Spleen (tissue), 11 donors: ENCODE measurements around the gene ZC3H13. TPM values are rescaled to one million over a fixed set of nuclear protein-coding genes. Genes with fewer than 3 reads are reported as not detected.
A peak's percentile ranks its signal among the peaks of the same experiment; 100 is the strongest.

Experiments used
- DNase-seq: peaks from one replicate; pipeline ENCODE4 v3.0.0-alpha.2; 2020
- H3K27ac ChIP-seq, 8 donors: fragments of 200-600 bp; sonication (generic) in 7 of 8; 1 replicate in 4 of 8; 2 replicates in 4 of 8; pipeline versions ENCODE4 v1.5.0 to v1.8.0; 2016 to 2021; ENCODE audit warnings: inconsistent platforms in 4 of 8, mild to moderate bottlenecking in 4 of 8, moderate library complexity in 1 of 8
- H3K27me3 ChIP-seq, 7 donors: fragments of 200-600 bp; sonication (generic) in 6 of 7; replicated peaks in 1 of 7; 1 replicate in 4 of 7; 2 replicates in 3 of 7; pipeline versions ENCODE4 v1.5.0 to v1.8.0; 2016 to 2021; ENCODE audit warnings: inconsistent platforms in 3 of 7, mild to moderate bottlenecking in 1 of 7
- H3K36me3 ChIP-seq, 6 donors: fragments of 200-600 bp; sonication (generic) in 5 of 6; 1 replicate in 4 of 6; 2 replicates in 2 of 6; pipeline versions ENCODE4 v1.5.0 to v1.8.0; 2016 to 2021; ENCODE audit warnings: inconsistent platforms in 2 of 6
- H3K4me1 ChIP-seq, 6 donors: fragments of 200-600 bp; sonication (generic) in 5 of 6; 1 replicate in 3 of 6; 2 replicates in 3 of 6; pipeline versions ENCODE4 v1.5.0 to v1.8.0; 2016 to 2021; ENCODE audit warnings: inconsistent platforms in 3 of 6
- H3K4me3 ChIP-seq, 8 donors: fragments of 200-600 bp; sonication (generic) in 7 of 8; 1 replicate in 4 of 8; 2 replicates in 4 of 8; pipeline versions ENCODE4 v1.5.0 to v1.8.0; 2016 to 2021; ENCODE audit warnings: inconsistent platforms in 4 of 8, mild to moderate bottlenecking in 4 of 8, moderate library complexity in 2 of 8
- H3K9me3 ChIP-seq, 8 donors: fragments of 200-600 bp; sonication (generic) in 7 of 8; 1 replicate in 4 of 8; 2 replicates in 4 of 8; pipeline versions ENCODE4 v1.5.0 to v1.8.0; 2016 to 2021; ENCODE audit warnings: inconsistent platforms in 4 of 8
- POLR2A ChIP-seq, 3 donors: fragments of 450-650 bp; IDR thresholded peaks; one replicate each; pipeline ENCODE4 v1.5.1; 2017; ENCODE audit warnings: antibody characterized with exemption in 3 of 3, mild to moderate bottlenecking in 1 of 3
- POLR2AphosphoS5 ChIP-seq, 3 donors: sonication (generic); formaldehyde crosslinking; IDR thresholded peaks; one replicate each; pipeline ENCODE4 v1.5.1; 2017; ENCODE audit warnings: antibody characterized with exemption in 3 of 3
- WGBS, 5 donors: extraction: QIAGEN DNeasy Blood & Tissue Kit in 3 of 5; methylation state at CpG; one replicate each; pipeline versions ENCODE4 v1.1.5 to v1.1.7; 2013 to 2018; 5-methylcytosine and 5-hydroxymethylcytosine counted together
- intact Hi-C: fragments of 100-400 bp; cut with DNase I; formaldehyde crosslinking; loops from one replicate; pipeline ENCODE4 v1.15.0; 2023; ENCODE audit warnings: low total_unique reads
- polyA plus RNA-seq, 3 donors: library from polyadenylated mRNA; stranded (reverse); fragments of 200-250 nt; gene quantifications; one replicate each; pipeline ENCODE4 v1.2.1, GENCODE V29; 2013
- total RNA-seq, 7 donors: library from RNA; depleted of rRNA in 3 of 7; stranded (reverse); fragments of >200 nt in 3 of 7; fragmentation: NEBNext Ultra II Directional in 4 of 7; extraction: Animal tissue kit (Norgen Biotek cat#: 25700) in 4 of 7; gene quantifications; one replicate each; pipeline versions ENCODE4 v1.1.0 to v1.2.1, GENCODE V29; 2016 to 2021
- TF ChIP-seq, protein P1 (sequence below), 11 experiments: fragments of 200-600 bp in 7 of 11; fragments of 450-650 bp in 4 of 11; sonication (generic) in 4 of 11; IDR thresholded peaks in 8 of 11; conservative IDR thresholded peaks in 3 of 11; 1 replicate in 7 of 11; 2 replicates in 4 of 11; pipeline versions ENCODE4 v1.4.0 to v1.8.0; 2016 to 2021; ENCODE audit warnings: antibody characterized with exemption in 11 of 11, inconsistent platforms in 4 of 11, mild to moderate bottlenecking in 1 of 11
- donor health status: healthy with polysubstance abuse.
- donor health status: DM: no; HTN: no; CAD: no; lungs with moderate emphysema.
- donor health status: DM: no; HTN: no; CAD: no.
- donor health status: Bipolar disorder and iron deficiency.
- donor health status: healthy.
- donor health status: DM: no; HTN: no; CAD: no.
- donor health status: DM: yes; HTN: yes; CAD: no.

ZC3H13 gene
- total and polyA plus RNA-seq, 10 donors = 7.9 to 61.2 (median 33.1) TPM

DNA sequence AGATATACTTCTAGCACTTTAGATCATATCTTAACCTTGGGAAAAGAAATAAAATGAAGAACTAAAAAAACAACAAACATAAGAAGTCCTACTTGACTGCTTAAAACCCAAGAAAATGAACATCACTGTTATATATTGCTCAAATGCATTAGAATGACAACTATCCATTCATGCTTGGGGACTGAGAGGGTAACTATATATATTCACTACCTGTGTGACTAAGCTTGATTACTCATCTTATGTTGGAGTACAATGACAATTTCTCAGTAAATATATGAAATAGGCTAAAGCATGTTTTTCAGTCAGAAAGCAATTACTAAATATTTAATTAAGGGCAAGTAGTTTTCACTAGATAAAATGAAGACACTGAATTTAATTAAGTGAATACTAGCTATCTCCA is 40.1 kb downstream of the ZC3H13 start:
- DNase-seq = no peak
- intact Hi-C loops = no loop called here
- Histone ChIP-seq H3K27ac (no peak overlapping the region), H3K4me1 (peaks cover 0 to 11% (median 0%) of the 10 kb centered on the region in 6 donors), H3K4me3 (no peak overlapping the region), H3K27me3 (no peaks in the 10 kb centered on the region), H3K9me3 (no peaks in the 10 kb centered on the region), H3K36me3 (peaks cover 0 to 100% (median 41%) of the 10 kb centered on the region in 6 donors)
- TF ChIP-seq POLR2A (IDR thresholded peaks at IDR 0.05) (no peak), POLR2AphosphoS5 (IDR thresholded peaks at IDR 0.05) (no peak)
- TF ChIP-seq, protein P1, sequence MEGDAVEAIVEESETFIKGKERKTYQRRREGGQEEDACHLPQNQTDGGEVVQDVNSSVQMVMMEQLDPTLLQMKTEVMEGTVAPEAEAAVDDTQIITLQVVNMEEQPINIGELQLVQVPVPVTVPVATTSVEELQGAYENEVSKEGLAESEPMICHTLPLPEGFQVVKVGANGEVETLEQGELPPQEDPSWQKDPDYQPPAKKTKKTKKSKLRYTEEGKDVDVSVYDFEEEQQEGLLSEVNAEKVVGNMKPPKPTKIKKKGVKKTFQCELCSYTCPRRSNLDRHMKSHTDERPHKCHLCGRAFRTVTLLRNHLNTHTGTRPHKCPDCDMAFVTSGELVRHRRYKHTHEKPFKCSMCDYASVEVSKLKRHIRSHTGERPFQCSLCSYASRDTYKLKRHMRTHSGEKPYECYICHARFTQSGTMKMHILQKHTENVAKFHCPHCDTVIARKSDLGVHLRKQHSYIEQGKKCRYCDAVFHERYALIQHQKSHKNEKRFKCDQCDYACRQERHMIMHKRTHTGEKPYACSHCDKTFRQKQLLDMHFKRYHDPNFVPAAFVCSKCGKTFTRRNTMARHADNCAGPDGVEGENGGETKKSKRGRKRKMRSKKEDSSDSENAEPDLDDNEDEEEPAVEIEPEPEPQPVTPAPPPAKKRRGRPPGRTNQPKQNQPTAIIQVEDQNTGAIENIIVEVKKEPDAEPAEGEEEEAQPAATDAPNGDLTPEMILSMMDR (IDR thresholded peaks at IDR 0.05 in 8 of 11, conservative IDR thresholded peaks at IDR 0.05 in 3 of 11) = no peak

DNA sequence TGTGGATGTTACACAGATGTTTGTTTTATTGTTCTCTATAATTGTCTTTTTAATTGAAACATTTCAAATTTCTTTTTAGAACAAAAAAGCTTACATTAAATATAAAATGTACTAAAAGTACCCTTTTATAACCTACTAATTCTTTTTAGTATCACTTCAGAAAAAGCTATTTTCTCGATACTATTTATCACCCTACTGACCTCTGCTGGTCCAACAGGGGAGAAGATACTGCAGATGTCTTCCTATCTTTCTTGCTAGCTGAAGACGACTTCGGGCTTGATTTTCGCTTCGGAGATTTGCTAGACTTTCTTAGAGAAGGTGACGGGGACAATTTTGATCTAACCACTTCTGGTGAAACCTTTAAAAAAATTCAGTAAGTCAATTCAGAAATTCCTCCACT is 42.4 kb downstream of the ZC3H13 start:
- Histone ChIP-seq H3K4me3 (no peak overlapping the region), H3K36me3 (peaks cover 0 to 100% (median 36%) of the 10 kb centered on the region in 6 donors), H3K27ac (no peak overlapping the region), H3K27me3 (no peaks in the 10 kb centered on the region), H3K9me3 (no peaks in the 10 kb centered on the region), H3K4me1 (peaks cover 0 to 5% (median 0%) of the 10 kb centered on the region in 6 donors)
- WGBS, 5 donors = 88 to 93% (median 90%) methylated on average over 6 of the region's 6 CpGs
- intact Hi-C loops = no loop called here
- DNase-seq = no peak
- TF ChIP-seq, protein P1 (IDR thresholded peaks at IDR 0.05 in 8 of 11, conservative IDR thresholded peaks at IDR 0.05 in 3 of 11) = peak in 1 of 11 experiments; percentile 12
- TF ChIP-seq POLR2A (IDR thresholded peaks at IDR 0.05) = no peak

DNA sequence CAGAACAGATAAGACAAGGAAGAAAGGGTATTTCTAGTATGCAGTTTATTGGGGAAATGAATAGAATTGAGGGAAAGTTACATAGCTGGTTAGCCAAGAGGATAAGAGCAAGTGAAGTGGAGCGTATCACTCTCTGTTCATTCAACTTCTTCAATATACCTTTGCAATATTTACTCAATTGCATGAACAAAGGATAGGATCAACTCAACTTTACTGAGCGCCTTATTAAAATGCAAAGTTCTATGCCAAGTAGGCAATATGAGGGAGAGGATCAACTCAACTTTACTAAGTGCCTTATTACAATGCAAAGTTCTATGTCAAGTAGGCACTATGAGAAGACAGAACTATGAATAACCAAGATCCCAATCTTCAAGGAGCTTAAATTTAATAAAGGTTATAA is 43.9 kb downstream of the ZC3H13 start:
- intact Hi-C loops = no loop called here
- WGBS, 5 donors = 96 to 100% (median 98%) methylated on average over 2 of the region's 2 CpGs
- TF ChIP-seq POLR2AphosphoS5 (IDR thresholded peaks at IDR 0.05) (no peak), POLR2A (IDR thresholded peaks at IDR 0.05) (no peak)
- TF ChIP-seq, protein P1 (IDR thresholded peaks at IDR 0.05 in 8 of 11, conservative IDR thresholded peaks at IDR 0.05 in 3 of 11) = no peak
- H3K36me3 ChIP-seq = peaks cover 0 to 94% (median 36%) of the 10 kb centered on the region in 6 donors
- no peaks in the 10 kb centered on the region for H3K9me3 ChIP-seq
- DNase-seq = no peak
- no peaks in the 10 kb centered on the region for H3K27me3 ChIP-seq
- H3K4me1 ChIP-seq = no peaks in the 10 kb centered on the region
- H3K27ac ChIP-seq = no peak overlapping the region
- no peak overlapping the region for H3K4me3 ChIP-seq

DNA sequence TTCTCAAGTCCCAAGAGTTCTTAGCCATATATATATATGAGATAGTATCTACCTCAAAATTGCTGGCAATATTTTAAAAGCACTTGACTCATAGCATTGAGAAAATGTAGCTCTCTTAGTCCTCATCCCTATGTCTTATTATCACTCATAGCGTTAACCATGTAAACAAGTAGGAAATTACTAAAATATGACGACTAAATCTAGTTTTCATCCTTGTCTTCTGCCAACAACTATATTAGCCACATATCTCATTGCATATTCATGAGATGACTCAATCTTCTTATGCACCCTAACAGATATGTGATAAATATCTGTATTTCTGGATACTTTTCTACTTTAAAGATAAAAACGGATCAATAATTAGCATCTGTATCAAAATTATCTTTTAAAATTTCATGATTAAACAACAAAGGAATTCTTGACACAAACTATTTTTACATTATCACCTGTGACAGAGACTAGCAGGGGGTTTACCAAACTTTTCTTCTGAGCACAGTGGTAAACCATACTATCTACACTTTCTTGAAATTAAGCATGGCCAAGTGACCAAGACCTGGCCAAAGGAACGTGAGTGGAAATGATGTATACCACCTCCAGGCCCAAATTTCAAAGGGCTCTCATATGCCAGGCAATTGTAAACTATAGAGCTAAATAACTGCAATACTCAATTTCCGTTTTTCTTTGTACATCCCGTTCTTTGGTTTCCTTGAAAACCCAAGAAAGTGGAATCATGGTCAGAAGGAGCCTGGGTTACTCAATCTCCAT is 45.7 kb downstream of the ZC3H13 start:
- DNase-seq = no peak
- intact Hi-C loops = no loop called here
- peaks cover 0 to 10% (median 0%) of the 10 kb centered on the region in 6 donors for H3K4me1 ChIP-seq
- no peak overlapping the region for H3K4me3 ChIP-seq
- TF ChIP-seq, protein P1 (IDR thresholded peaks at IDR 0.05 in 8 of 11, conservative IDR thresholded peaks at IDR 0.05 in 3 of 11) = no peak
- TF ChIP-seq POLR2AphosphoS5 (IDR thresholded peaks at IDR 0.05) (no peak), POLR2A (IDR thresholded peaks at IDR 0.05) (no peak)
- H3K36me3 ChIP-seq = peaks cover 0 to 98% (median 37%) of the 10 kb centered on the region in 6 donors
- no peaks in the 10 kb centered on the region for H3K9me3 ChIP-seq
- H3K27ac ChIP-seq = no peak overlapping the region
- no peaks in the 10 kb centered on the region for H3K27me3 ChIP-seq
- WGBS, 5 donors = 85 to 93% (median 87%) methylated on average over 6 of the region's 6 CpGs
